Skeletal muscle tissue (tissue), 4 donors: ENCODE measurements around the gene OBSCN. TPM values are rescaled to one million over a fixed set of nuclear protein-coding genes. Genes with fewer than 3 reads are reported as not detected.
"Not testable (repeated sequence)": the region's sequence is repeated elsewhere in the genome, so short reads cannot be mapped to it uniquely, and the experiment has no call there.

Source experiments
- H3K27ac ChIP-seq: one replicate; pipeline ENCODE4 v1.7.0; 2013; ENCODE audit warnings: mild to moderate bottlenecking, low read depth, low read length, inconsistent platforms
- H3K27me3 ChIP-seq, 3 donors: one replicate each; pipeline ENCODE4 v1.7.0; 2013; ENCODE audit warnings: low read length in 3 of 3; ENCODE audit not compliant: control insufficient read depth in 3 of 3, insufficient read depth in 3 of 3
- H3K36me3 ChIP-seq, 3 donors: one replicate each; pipeline ENCODE4 v1.7.0; 2013; ENCODE audit warnings: low read length in 3 of 3; ENCODE audit not compliant: control insufficient read depth in 3 of 3, insufficient read depth in 3 of 3
- H3K4me1 ChIP-seq, 3 donors: one replicate each; pipeline ENCODE4 v1.7.0; 2013; ENCODE audit warnings: low read length in 3 of 3, mild to moderate bottlenecking in 3 of 3; ENCODE audit not compliant: control insufficient read depth in 3 of 3, insufficient read depth in 3 of 3
- H3K4me3 ChIP-seq, 3 donors: one replicate each; pipeline ENCODE4 v1.7.0; 2013; ENCODE audit warnings: low read length in 3 of 3
- H3K9ac ChIP-seq, 3 donors: one replicate each; pipeline ENCODE4 v1.7.0; 2013; ENCODE audit warnings: low read length in 3 of 3, mild to moderate bottlenecking in 3 of 3, moderate library complexity in 2 of 3, low read depth in 1 of 3
- H3K9me3 ChIP-seq, 3 donors: one replicate each; pipeline ENCODE4 v1.7.0; 2013; ENCODE audit warnings: low read length in 3 of 3; ENCODE audit not compliant: control insufficient read depth in 3 of 3
- total RNA-seq: library from RNA; depleted of rRNA; stranded (reverse); fragments of >200 nt; gene quantifications from one replicate; pipeline ENCODE4 v1.2.3, GENCODE V29; 2014
- donor health status: Osteomylitis.

OBSCN gene
- total RNA-seq, 1 donor from 2014 or later, result 460 TPM

- H3K9me3 ChIP-seq, H3K27me3 ChIP-seq, H3K36me3 ChIP-seq, H3K4me3 ChIP-seq, H3K27ac ChIP-seq, H3K9ac ChIP-seq: not testable (repeated sequence)
- H3K4me1 ChIP-seq, result peaks cover 12 to 27% (median 19%) of the 10 kb centered on the region in 3 donors
Measured at GRCh38 chr1:228188249-228188648, 19.6 kb upstream of the OBSCN start.

DNA sequence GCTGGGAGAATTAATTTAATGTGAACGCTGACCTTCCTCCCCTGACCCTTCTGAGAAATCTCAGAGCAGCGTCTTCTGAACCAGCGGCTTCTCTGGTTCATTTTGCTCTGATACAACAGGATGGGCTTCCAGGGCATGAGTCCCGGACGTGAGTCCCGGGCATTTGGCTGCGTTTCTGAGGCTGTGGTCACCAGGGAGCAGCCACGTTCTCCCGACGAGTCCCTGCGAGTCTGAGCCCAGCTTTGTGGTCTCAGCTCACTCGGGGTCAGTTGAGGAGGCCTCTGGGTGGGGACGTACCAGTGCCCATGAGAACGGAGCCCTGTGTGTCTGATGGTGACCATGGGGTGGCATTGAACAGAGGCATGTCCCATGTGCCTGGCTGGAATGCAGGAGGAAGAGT, 17.7 kb upstream of the OBSCN start:
- Histone ChIP-seq H3K27me3 (no peaks in the 10 kb centered on the region), H3K9me3 (no peaks in the 10 kb centered on the region), H3K4me3 (no peak overlapping the region), H3K9ac (peak overlapping the region in 1 of 3 donors; percentile 28), H3K4me1 (peaks cover 12 to 28% (median 19%) of the 10 kb centered on the region in 3 donors), H3K36me3 (no peaks in the 10 kb centered on the region), H3K27ac (no peak overlapping the region)

- Histone ChIP-seq H3K4me3 (no peak overlapping the region), H3K36me3 (no peaks in the 10 kb centered on the region), H3K9ac (no peak overlapping the region), H3K4me1 (peaks cover 12 to 28% (median 19%) of the 10 kb centered on the region in 3 donors), H3K27ac (no peak overlapping the region), H3K27me3 (no peaks in the 10 kb centered on the region), H3K9me3 (no peaks in the 10 kb centered on the region)
Measured at GRCh38 chr1:228190778-228191177, 17.1 kb upstream of the OBSCN start.

GRCh38 chr1:228194436-228194835, 13.4 kb upstream of the OBSCN start:
- peaks cover 0 to 5% (median 0%) of the 10 kb centered on the region in 3 donors for H3K9me3 ChIP-seq
- H3K4me3 ChIP-seq, result no peak overlapping the region
- peaks cover 17 to 38% (median 24%) of the 10 kb centered on the region in 3 donors for H3K4me1 ChIP-seq
- H3K9ac ChIP-seq, result no peak overlapping the region
- H3K27ac ChIP-seq, result no peak overlapping the region
- no peaks in the 10 kb centered on the region for H3K27me3 ChIP-seq
- no peaks in the 10 kb centered on the region for H3K36me3 ChIP-seq

- no peaks in the 10 kb centered on the region for H3K36me3 ChIP-seq
- peaks cover 0 to 5% (median 0%) of the 10 kb centered on the region in 3 donors for H3K9me3 ChIP-seq
- H3K4me3 ChIP-seq, result no peak overlapping the region
- H3K9ac ChIP-seq, result no peak overlapping the region
- H3K27ac ChIP-seq, result no peak overlapping the region
- peaks cover 17 to 38% (median 24%) of the 10 kb centered on the region in 3 donors for H3K4me1 ChIP-seq
- H3K27me3 ChIP-seq, result no peaks in the 10 kb centered on the region
Measured at GRCh38 chr1:228194921-228195812, 12.7 kb upstream of the OBSCN start.

DNA sequence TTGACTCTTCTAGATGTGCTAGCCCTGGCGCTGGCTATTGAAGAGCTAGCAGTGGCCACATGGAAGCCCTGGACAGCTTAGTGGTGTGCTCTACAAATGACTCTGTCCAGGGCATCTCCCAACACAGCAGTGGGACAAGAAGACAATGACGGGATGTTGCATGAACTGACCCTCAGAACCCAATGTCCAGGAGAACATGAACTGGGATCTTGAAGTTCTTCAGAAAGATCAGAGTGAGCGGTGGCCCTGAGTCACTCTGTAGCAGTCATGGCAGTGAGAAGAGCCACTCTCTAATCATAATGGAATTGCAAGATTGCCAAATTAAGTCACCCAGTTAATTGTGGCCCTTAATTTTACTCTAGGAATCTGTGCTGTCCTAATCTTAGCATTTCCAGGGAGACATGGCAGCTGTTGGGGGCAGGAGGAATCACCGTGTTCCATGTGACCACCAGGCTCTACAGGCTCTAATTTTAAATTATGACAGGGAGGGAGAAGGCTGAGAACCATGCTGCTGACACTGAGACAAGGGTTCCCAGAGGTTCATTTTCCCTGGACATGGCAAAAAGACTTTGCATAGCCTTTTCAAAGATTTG, 10.2 kb upstream of the OBSCN start:
- Histone ChIP-seq H3K9ac (peak overlapping the region in 1 of 3 donors; percentile 34), H3K4me3 (peak overlapping the region in 2 of 3 donors; percentile 6 to 17), H3K4me1 (peaks cover 10 to 17% (median 11%) of the 10 kb centered on the region in 3 donors), H3K27me3 (no peaks in the 10 kb centered on the region), H3K27ac (peak overlapping the region; percentile 91), H3K36me3 (no peaks in the 10 kb centered on the region), H3K9me3 (peaks cover 0 to 5% (median 0%) of the 10 kb centered on the region in 3 donors)

- H3K36me3 ChIP-seq, result no peaks in the 10 kb centered on the region
- H3K4me3 ChIP-seq, result no peak overlapping the region
- H3K27me3 ChIP-seq, result no peaks in the 10 kb centered on the region
- peaks cover 4 to 10% (median 5%) of the 10 kb centered on the region in 3 donors for H3K4me1 ChIP-seq
- no peak overlapping the region for H3K9ac ChIP-seq
- no peak overlapping the region for H3K27ac ChIP-seq
- peaks cover 0 to 5% (median 0%) of the 10 kb centered on the region in 3 donors for H3K9me3 ChIP-seq
Measured at GRCh38 chr1:228198977-228199590, 8.8 kb upstream of the OBSCN start.

GRCh38 chr1:228204958-228205357, 2.9 kb upstream of the OBSCN start:
- peaks cover 0 to 13% (median 0%) of the 10 kb centered on the region in 3 donors for H3K36me3 ChIP-seq
- no peaks in the 10 kb centered on the region for H3K9me3 ChIP-seq
- H3K9ac ChIP-seq, result no peak overlapping the region
- no peaks in the 10 kb centered on the region for H3K27me3 ChIP-seq
- peaks cover 30 to 41% (median 31%) of the 10 kb centered on the region in 3 donors for H3K4me1 ChIP-seq
- H3K4me3 ChIP-seq, result no peak overlapping the region
- peak overlapping the region; percentile 100 for H3K27ac ChIP-seq

DNA sequence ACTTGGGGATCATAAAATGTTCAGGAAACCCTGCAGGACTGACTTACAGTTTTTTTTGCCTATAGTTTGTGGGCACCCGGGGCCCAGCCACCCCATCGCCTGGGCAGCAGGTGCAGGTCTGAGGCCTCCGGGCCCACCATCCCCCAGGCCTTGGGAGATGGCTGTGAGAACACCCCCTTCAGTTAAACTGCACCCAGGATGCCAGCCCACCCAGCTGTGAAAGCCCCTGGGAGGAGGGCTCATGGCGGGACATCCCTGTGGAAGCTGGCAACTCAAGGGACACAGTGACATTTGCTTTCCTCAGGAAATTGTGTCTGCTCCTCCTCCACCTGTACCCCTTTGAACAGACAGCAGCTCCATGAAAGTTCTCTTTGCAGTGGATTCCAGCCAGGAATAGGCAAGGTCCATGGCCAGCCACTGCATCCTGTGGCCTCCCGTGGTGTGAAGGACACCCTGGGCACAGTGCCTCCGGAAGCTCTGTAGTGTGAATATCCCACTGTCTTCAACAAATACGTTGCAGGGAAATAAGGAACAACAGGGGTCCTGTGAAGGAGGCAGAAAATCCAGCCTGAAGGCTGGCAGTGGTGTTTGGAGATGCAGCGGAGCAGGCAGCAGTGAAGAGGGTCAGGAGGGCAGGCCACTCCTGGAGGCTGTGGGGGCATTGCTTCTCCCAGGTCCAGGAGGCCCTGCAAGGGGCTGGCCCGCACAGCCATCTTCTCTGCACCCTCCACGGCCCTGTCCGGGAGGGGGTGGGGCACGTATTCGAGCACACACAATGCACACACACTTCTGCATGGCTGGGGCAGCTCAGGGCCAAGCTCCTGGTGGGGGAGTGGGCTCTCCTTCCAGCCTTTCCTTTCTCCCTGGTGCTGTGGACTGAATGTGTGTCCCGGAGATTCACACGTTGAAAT, 2.1 kb upstream of the OBSCN start:
- Histone ChIP-seq H3K4me1 (peaks cover 33 to 46% (median 34%) of the 10 kb centered on the region in 3 donors), H3K27me3 (no peaks in the 10 kb centered on the region)

More for the DNA sequence above, 2.1 kb upstream of the OBSCN start:
- H3K27ac ChIP-seq, result peak overlapping the region; percentile 100
- H3K9me3 ChIP-seq, result no peaks in the 10 kb centered on the region
- no peak overlapping the region for H3K4me3 ChIP-seq
- H3K36me3 ChIP-seq, result peaks cover 0 to 19% (median 0%) of the 10 kb centered on the region in 3 donors
- peak overlapping the region; percentile 20 to 100 (median 70) for H3K9ac ChIP-seq
